Colonic mucosa (tissue), 4 donors: ENCODE results near the gene BMP7. TPM values are rescaled to one million over a fixed set of nuclear protein-coding genes. Genes with fewer than 3 reads are reported as not detected.

ENCODE experiments used
- DNase-seq: peaks from one replicate; pipeline ENCODE4 v3.0.0-alpha.2; 2020
- H3K27ac ChIP-seq: fragments of 200-600 bp; one replicate; pipeline ENCODE4 v1.8.0; 2021
- H3K27me3 ChIP-seq: fragments of 200-600 bp; one replicate; pipeline ENCODE4 v1.8.0; 2021
- H3K36me3 ChIP-seq: fragments of 200-600 bp; one replicate; pipeline ENCODE4 v1.8.0; 2021
- H3K4me1 ChIP-seq: fragments of 200-600 bp; one replicate; pipeline ENCODE4 v1.8.0; 2021; ENCODE audit warnings: mild to moderate bottlenecking
- H3K4me3 ChIP-seq: fragments of 200-600 bp; one replicate; pipeline ENCODE4 v1.8.0; 2021
- H3K9ac ChIP-seq, 2 donors: one replicate each; pipeline ENCODE4 v1.7.0; 2013; ENCODE audit warnings: control low read depth in 2 of 2, low read depth in 2 of 2, low read length in 2 of 2
- H3K9me3 ChIP-seq: fragments of 200-600 bp; one replicate; pipeline ENCODE4 v1.8.0; 2021
- CTCF ChIP-seq: fragments of 200-600 bp; IDR thresholded peaks from one replicate; pipeline ENCODE4 v1.8.0; 2022; ENCODE audit warnings: antibody characterized with exemption, mild to moderate bottlenecking
- intact Hi-C: fragments of 100-400 bp; cut with DNase I; formaldehyde crosslinking; loops from one replicate; pipeline ENCODE4 v1.14.1; 2022
- total RNA-seq, 2 donors: library from RNA; stranded (reverse); fragmentation: NEBNext Ultra II Directional in 1 of 2; extraction: Animal tissue kit (Norgen Biotek cat#: 25700) in 1 of 2; gene quantifications; one replicate each; pipeline ENCODE4 v1.2.1, GENCODE V29; 2021
- donor health status: healthy.
- donor health status: DM: no; HTN: no; CAD: no.
- donor health status: DM: no; HTN: no; CAD: no.

BMP7 gene
- total RNA-seq, 2 donors from 2014 or later, result 1.3 to 3.2 TPM

GRCh38 chr20:57222631-57222950, 43.9 kb downstream of the BMP7 start:
- Histone ChIP-seq H3K4me1 (no peaks in the 10 kb centered on the region), H3K36me3 (no peaks in the 10 kb centered on the region), H3K9me3 (no peaks in the 10 kb centered on the region), H3K27me3 (no peaks in the 10 kb centered on the region), H3K9ac (no peak overlapping the region), H3K4me3 (no peak overlapping the region), H3K27ac (no peak overlapping the region)
- DNase-seq, result no peak
- TF ChIP-seq CTCF, result no peak
- intact Hi-C loops, result no loop called here

DNA sequence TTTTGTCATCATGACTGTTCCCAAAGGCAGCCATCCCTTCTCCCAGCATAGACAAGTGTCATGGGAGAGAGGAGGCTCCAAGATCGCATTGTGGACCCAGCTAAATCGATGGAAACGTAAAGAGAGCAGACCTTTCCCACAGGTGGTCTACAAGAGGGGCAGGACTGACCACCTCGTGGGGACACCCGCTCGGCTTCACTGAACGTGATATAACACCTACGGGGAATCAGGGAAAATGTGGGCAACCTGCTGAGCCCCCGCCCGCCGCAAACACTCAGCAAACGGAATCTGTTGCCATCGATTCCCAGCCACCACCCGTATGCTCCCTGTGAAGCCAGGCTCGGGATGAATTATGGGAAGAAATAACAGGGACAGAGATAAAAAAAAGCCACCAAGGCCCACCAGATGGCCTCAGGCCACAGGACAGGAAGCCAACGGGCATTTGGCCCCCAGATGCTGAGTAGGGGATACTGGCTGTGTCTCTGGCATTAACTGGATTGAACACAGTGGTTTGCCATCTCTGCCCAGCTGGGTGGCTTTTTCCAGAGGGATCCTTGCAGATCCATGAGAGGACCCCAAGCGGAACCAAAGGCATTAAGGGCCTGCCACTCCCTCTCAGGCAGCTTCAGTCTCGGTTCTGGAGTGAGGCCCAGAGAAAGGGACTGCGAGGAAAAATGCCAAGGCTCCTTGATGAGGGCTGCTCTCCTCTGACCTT, 44.4 kb downstream of the BMP7 start:
- intact Hi-C loops, result no loop called here
- no peak overlapping the region for H3K27ac ChIP-seq
- no peaks in the 10 kb centered on the region for H3K9me3 ChIP-seq

GRCh38 chr20:57220337-57221145, 45.9 kb downstream of the BMP7 start:
- DNase-seq, result no peak
- Histone ChIP-seq H3K4me1 (no peaks in the 10 kb centered on the region), H3K9me3 (no peaks in the 10 kb centered on the region), H3K36me3 (no peaks in the 10 kb centered on the region), H3K9ac (no peak overlapping the region), H3K27ac (no peak overlapping the region), H3K4me3 (no peak overlapping the region), H3K27me3 (no peaks in the 10 kb centered on the region)
- TF ChIP-seq CTCF, result no peak
- intact Hi-C loops, result no loop called here

More for the DNA sequence above, 44.4 kb downstream of the BMP7 start:
- Histone ChIP-seq H3K4me1 (no peaks in the 10 kb centered on the region), H3K9ac (no peak overlapping the region), H3K27me3 (no peaks in the 10 kb centered on the region), H3K4me3 (no peak overlapping the region), H3K36me3 (no peaks in the 10 kb centered on the region)
- DNase-seq, result no peak
- TF ChIP-seq CTCF, result no peak

DNA sequence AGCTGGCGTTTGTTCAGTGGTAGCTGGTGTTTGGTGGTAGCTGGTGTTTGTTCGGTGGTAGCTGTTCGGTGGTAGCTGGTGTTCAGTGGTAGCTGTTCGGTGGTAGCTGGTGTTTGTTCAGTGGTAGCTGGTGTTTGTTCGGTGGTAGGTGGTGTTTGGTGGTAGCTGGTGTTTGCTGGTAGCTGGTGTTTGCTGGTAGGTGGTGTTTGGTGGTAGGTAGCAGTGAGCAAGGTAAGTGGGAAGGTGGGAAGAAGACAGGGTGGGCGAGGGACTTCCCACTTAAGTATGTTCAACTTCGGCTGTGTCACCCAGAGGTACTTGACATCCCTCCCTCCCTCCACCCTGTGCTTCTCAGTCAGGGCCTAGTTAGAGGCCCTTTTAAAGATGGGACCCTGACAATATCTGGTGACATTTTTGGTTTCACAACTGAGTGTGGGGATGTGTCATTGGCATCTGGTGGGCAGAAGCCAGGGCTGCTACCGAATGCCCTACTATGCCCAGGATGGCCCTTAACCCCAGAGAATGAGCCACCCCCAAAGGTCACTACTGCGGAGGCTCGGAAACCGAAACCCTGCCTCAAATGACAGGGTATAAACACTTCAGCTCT, 47.3 kb downstream of the BMP7 start:
- H3K27ac ChIP-seq, result no peak overlapping the region
- TF ChIP-seq CTCF, result no peak
- no peaks in the 10 kb centered on the region for H3K4me1 ChIP-seq
- no peak overlapping the region for H3K4me3 ChIP-seq
- DNase-seq, result no peak
- no peak overlapping the region for H3K9ac ChIP-seq
- no peaks in the 10 kb centered on the region for H3K27me3 ChIP-seq
- intact Hi-C loops, result no loop called here
- H3K36me3 ChIP-seq, result no peaks in the 10 kb centered on the region
- no peaks in the 10 kb centered on the region for H3K9me3 ChIP-seq

DNA sequence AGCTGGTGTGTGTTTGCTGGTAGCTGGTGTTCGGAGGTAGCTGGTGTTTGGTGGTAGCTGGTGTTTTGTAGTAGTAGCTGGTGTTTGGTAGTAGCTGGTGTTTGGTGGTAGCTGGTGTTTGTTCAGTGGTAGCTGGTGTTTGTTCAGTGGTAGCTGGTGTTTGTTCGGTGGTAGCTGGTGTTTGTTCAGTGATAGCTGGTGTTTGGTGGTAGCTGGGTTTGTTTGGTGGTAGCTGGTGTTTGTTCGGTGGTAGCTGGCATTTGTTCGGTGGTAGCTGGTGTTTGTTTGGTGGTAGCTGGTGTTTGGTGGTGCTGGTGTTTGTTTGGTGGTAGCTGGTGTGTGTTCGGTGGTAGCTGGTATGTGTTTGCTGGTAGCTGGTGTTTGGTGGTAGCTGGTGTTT, 48.0 kb downstream of the BMP7 start:
- Histone ChIP-seq H3K9me3 (no peaks in the 10 kb centered on the region), H3K9ac (no peak overlapping the region), H3K27ac (no peak overlapping the region), H3K4me3 (no peak overlapping the region), H3K4me1 (no peaks in the 10 kb centered on the region), H3K27me3 (no peaks in the 10 kb centered on the region), H3K36me3 (no peaks in the 10 kb centered on the region)
- DNase-seq, result no peak
- TF ChIP-seq CTCF, result no peak
- intact Hi-C loops, result no loop called here
